ENCODE measurements around the gene CMTM1. TPM values are rescaled to one million over a fixed set of nuclear protein-coding genes. Genes with fewer than 3 reads are reported as not detected.

CMTM1 gene, protein sequence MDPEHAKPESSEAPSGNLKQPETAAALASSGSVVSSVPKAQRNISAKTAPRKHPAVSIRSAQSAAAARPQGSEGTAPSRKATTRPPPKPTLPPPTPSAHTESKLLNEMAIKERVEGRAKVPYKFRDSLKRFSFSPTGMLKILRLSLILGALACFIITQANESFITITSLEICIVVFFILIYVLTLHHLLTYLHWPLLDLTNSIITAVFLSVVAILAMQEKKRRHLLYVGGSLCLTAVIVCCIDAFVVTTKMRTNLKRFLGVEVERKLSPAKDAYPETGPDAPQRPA
- total RNA-seq, result 10 to 100 TPM; 10.1 to 14.4 TPM

DNA sequence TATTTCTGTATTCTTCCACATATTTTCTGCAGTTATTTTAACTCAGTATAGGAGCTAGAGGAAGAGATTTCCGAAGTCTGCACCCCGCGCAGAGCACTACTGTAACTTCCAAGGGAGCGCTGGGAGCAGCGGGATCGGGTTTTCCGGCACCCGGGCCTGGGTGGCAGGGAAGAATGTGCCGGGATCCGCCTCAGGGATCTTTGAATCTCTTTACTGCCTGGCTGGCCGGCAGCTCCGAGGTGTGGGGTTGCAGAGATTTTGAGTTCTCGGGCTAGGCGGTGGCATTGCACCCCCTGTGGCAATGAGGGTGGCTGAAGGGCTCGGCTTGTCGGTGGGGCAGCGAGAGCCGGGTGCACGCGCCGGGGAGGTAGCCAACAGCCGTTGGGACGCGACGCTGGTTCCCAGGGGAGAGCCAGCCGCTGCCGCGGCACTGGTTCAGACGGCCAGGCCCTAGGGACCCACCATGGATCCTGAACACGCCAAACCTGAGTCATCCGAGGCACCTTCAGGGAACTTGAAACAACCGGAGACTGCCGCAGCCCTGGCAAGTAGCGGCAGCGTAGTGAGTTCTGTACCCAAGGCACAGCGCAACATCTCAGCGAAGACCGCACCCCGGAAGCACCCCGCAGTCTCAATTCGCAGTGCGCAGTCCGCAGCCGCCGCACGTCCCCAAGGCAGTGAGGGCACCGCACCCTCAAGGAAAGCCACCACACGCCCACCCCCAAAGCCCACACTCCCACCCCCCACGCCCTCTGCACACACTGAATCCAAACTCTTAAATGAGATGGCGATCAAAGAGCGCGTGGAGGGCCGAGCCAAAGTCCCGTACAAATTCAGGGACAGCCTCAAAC is at the start of gene CMTM1:
TSS of gene CMTM1 (plus strand) at position 389 of the 851 bp plus-strand sequence. CDS start at position 464, 75 bp downstream.
- Mint-ChIP-seq H3K4me1 (ENCODE audit: low read depth) (peaks cover 57% of the 10 kb centered on the region), H3K36me3 (ENCODE audit: insufficient read depth in 2 of 2) (peaks cover 11 to 24% of the 10 kb centered on the region in 2 donors), H3K9me3 (no peaks in the 10 kb centered on the region), H3K27me3 (ENCODE audit: low read depth) (no peaks in the 10 kb centered on the region), H3K27ac (peak within 1 kb of the TSS; percentile 82), H3K4me3 (no peak within 1 kb of the TSS)
- DNase-seq (no peak), ATAC-seq (replicated peaks in 1 of 2) (no peak)

- ATAC-seq (replicated peaks in 1 of 2), result no peak
- DNase-seq, result no peak
- peak overlapping the region; percentile 56 for H3K27ac Mint-ChIP-seq
- no peaks in the 10 kb centered on the region for H3K36me3 Mint-ChIP-seq (ENCODE audit: insufficient read depth in 2 of 2)
- H3K27me3 Mint-ChIP-seq (ENCODE audit: low read depth), result no peaks in the 10 kb centered on the region
- no peaks in the 10 kb centered on the region for H3K9me3 Mint-ChIP-seq
- peak overlapping the region; percentile 88 to 95 for H3K4me3 Mint-ChIP-seq
- H3K4me1 Mint-ChIP-seq (ENCODE audit: low read depth), result peaks cover 68% of the 10 kb centered on the region
Observed at GRCh38 chr16:66516509-66516807, 49.8 kb upstream of the CMTM1 start.

- peak overlapping the region; percentile 98 for H3K27ac Mint-ChIP-seq
- peak; percentile 92 to 94 for ATAC-seq (replicated peaks in 1 of 2)
- H3K4me1 Mint-ChIP-seq (ENCODE audit: low read depth), result peaks cover 71% of the 10 kb centered on the region
- peak; percentile 90 for DNase-seq
- H3K27me3 Mint-ChIP-seq (ENCODE audit: low read depth), result no peaks in the 10 kb centered on the region
- H3K9me3 Mint-ChIP-seq, result no peaks in the 10 kb centered on the region
- no peaks in the 10 kb centered on the region for H3K36me3 Mint-ChIP-seq (ENCODE audit: insufficient read depth in 2 of 2)
- H3K4me3 Mint-ChIP-seq, result peak overlapping the region; percentile 88 to 95
Observed at GRCh38 chr16:66516808-66517585, 49.2 kb upstream of the CMTM1 start.

- no peaks in the 10 kb centered on the region for H3K9me3 Mint-ChIP-seq
- ATAC-seq (replicated peaks in 1 of 2) (no peak), DNase-seq (no peak)
- no peaks in the 10 kb centered on the region for H3K36me3 Mint-ChIP-seq (ENCODE audit: insufficient read depth in 2 of 2)
- H3K4me1 Mint-ChIP-seq (ENCODE audit: low read depth), result peaks cover 77% of the 10 kb centered on the region
- H3K27ac Mint-ChIP-seq, result peak overlapping the region; percentile 98
- peak overlapping the region; percentile 88 to 95 for H3K4me3 Mint-ChIP-seq
- H3K27me3 Mint-ChIP-seq (ENCODE audit: low read depth), result no peaks in the 10 kb centered on the region
Observed at GRCh38 chr16:66517586-66518263, 48.5 kb upstream of the CMTM1 start.

- Mint-ChIP-seq H3K4me3 (peak overlapping the region in 1 of 2 donors; percentile 73), H3K27ac (no peak overlapping the region), H3K9me3 (no peaks in the 10 kb centered on the region), H3K27me3 (ENCODE audit: low read depth) (no peaks in the 10 kb centered on the region), H3K36me3 (ENCODE audit: insufficient read depth in 2 of 2) (no peaks in the 10 kb centered on the region), H3K4me1 (ENCODE audit: low read depth) (peaks cover 97% of the 10 kb centered on the region)
- ATAC-seq (replicated peaks in 1 of 2), result no peak
- DNase-seq, result no peak
Observed at GRCh38 chr16:66519482-66520373, 46.5 kb upstream of the CMTM1 start.

DNA sequence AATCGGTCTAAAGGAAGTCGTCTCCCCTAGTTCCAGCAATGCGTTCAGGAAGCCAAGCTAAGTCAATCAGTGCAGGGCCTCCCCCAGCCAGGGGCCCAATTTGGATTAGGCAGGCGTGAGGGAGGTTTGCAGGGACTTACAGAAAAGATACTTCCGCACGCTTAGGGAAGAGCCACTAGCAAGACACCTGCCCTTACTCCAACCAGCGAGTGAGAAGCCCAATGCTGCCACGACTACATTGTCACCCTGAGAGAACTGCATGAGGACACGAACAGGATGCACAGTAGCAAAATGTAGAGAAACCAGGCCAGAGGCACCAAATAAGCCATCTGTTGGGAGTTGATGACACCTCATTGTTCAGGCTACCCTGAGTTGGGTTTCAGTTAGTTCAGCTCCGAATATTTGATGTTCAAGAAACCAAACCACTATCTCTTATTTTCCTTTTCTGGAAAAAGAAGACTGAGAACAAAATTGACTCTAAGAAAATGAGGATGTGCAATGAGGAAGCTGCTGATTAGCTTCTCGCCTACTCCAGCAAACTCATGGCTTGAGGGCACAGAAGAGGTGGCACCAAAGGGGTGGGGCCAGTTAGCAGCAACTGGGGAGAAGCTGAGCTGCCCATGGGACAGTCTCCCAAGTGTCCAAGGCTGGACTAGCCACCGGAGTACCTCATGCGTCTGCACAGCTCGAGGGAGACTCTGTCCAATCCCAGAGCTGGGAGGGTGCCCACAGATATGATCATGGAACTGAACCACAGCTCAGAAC is 45.7 kb upstream of the CMTM1 start:
- Mint-ChIP-seq H3K4me1 (ENCODE audit: low read depth) (peaks cover 98% of the 10 kb centered on the region), H3K4me3 (peak overlapping the region; percentile 73 to 90), H3K36me3 (ENCODE audit: insufficient read depth in 2 of 2) (peaks cover 0 to 1% of the 10 kb centered on the region in 2 donors), H3K9me3 (no peaks in the 10 kb centered on the region), H3K27me3 (ENCODE audit: low read depth) (no peaks in the 10 kb centered on the region), H3K27ac (peak overlapping the region; percentile 16)
- no peak for ATAC-seq (replicated peaks in 1 of 2)
- no peak for DNase-seq

DNA sequence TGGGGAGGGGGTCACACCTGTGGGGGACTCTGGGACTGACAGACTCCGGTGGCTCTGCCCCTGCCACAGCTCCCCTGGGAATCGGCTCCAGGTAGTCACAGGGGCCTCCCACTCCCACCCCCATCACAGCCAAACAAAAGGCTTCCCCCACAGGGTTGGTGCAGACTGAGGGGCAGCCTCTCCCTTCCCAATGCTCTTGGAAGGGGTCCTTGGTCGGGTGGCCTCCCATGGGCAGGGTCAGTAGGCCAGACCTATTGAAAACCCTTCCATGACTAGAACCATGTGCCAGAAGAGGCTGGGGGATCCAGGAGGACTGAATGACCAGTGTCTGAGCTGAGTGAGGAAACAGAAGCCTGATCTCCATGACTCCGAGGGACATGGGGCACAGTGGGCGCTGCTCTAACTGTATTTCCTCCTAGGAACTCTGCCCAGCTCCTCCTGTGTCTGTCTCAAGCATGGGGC is 45.0 kb upstream of the CMTM1 start:
- peak overlapping the region; percentile 73 to 90 for H3K4me3 Mint-ChIP-seq
- ATAC-seq (replicated peaks in 1 of 2), result no peak
- H3K4me1 Mint-ChIP-seq (ENCODE audit: low read depth), result peaks cover 98% of the 10 kb centered on the region
- H3K36me3 Mint-ChIP-seq (ENCODE audit: insufficient read depth in 2 of 2), result peaks cover 0 to 2% of the 10 kb centered on the region in 2 donors
- H3K27me3 Mint-ChIP-seq (ENCODE audit: low read depth), result no peaks in the 10 kb centered on the region
- no peak for DNase-seq
- peak overlapping the region; percentile 83 for H3K27ac Mint-ChIP-seq
- H3K9me3 Mint-ChIP-seq, result no peaks in the 10 kb centered on the region

- Mint-ChIP-seq H3K36me3 (ENCODE audit: insufficient read depth in 2 of 2) (peaks cover 0 to 2% of the 10 kb centered on the region in 2 donors), H3K27ac (peak overlapping the region; percentile 83), H3K27me3 (ENCODE audit: low read depth) (no peaks in the 10 kb centered on the region), H3K4me3 (peak overlapping the region; percentile 73 to 90), H3K9me3 (no peaks in the 10 kb centered on the region), H3K4me1 (ENCODE audit: low read depth) (peaks cover 95% of the 10 kb centered on the region)
- ATAC-seq (replicated peaks in 1 of 2), result peak; percentile 92
- peak; percentile 96 to 97 for DNase-seq
Observed at GRCh38 chr16:66521951-66522771, 44.1 kb upstream of the CMTM1 start.

GRCh38 chr16:66522816-66523590 is 43.2 kb upstream of the CMTM1 start:
- Mint-ChIP-seq H3K27ac (peak overlapping the region; percentile 96), H3K4me1 (ENCODE audit: low read depth) (peaks cover 92% of the 10 kb centered on the region), H3K9me3 (no peaks in the 10 kb centered on the region), H3K27me3 (ENCODE audit: low read depth) (no peaks in the 10 kb centered on the region), H3K4me3 (peak overlapping the region; percentile 73 to 90), H3K36me3 (ENCODE audit: insufficient read depth in 2 of 2) (peaks cover 0 to 2% of the 10 kb centered on the region in 2 donors)
- no peak for ATAC-seq (replicated peaks in 1 of 2)
- no peak for DNase-seq

- ATAC-seq (replicated peaks in 1 of 2), result peak; percentile 9
- Mint-ChIP-seq H3K27ac (peak overlapping the region; percentile 96), H3K4me1 (ENCODE audit: low read depth) (peaks cover 89% of the 10 kb centered on the region), H3K36me3 (ENCODE audit: insufficient read depth in 2 of 2) (peaks cover 0 to 2% of the 10 kb centered on the region in 2 donors), H3K27me3 (ENCODE audit: low read depth) (no peaks in the 10 kb centered on the region), H3K4me3 (peak overlapping the region; percentile 73 to 90), H3K9me3 (no peaks in the 10 kb centered on the region)
- peak; percentile 41 to 51 for DNase-seq
Observed at GRCh38 chr16:66523861-66524354, 42.3 kb upstream of the CMTM1 start.
